CD4-positive, CD25-positive, alpha-beta regulatory T cell (primary cell): ENCODE data around the gene ISCU. TPM values are rescaled to one million over a fixed set of nuclear protein-coding genes. Genes with fewer than 3 reads are reported as not detected.

Experiments
- ATAC-seq, 2 donors: fragments of 150-1000 bp; cut with Tn5 transposase; one replicate each; pipeline ENCODE4 v1.10.0; 2021; ENCODE audit warnings: low read depth in 2 of 2, moderate number of reproducible peaks in 2 of 2, moderate library complexity in 1 of 2
- DNase-seq, 3 donors: peaks; one replicate each; pipeline versions ENCODE4 v3.0.0 to v3.0.0-alpha.2; 2012 to 2022; ENCODE audit warnings: mixed read lengths in 1 of 3
- H3K27ac ChIP-seq: one replicate; pipeline ENCODE4 v1.7.0; 2013; ENCODE audit warnings: mild to moderate bottlenecking, low read length; ENCODE audit not compliant: insufficient read depth, poor library complexity, severe bottlenecking
- H3K27me3 ChIP-seq: one replicate; pipeline ENCODE4 v1.7.0; 2013; ENCODE audit warnings: low read length; ENCODE audit not compliant: control insufficient read depth, insufficient read depth
- H3K36me3 ChIP-seq: one replicate; pipeline ENCODE4 v1.7.0; 2013; ENCODE audit warnings: mild to moderate bottlenecking, low read length, moderate library complexity; ENCODE audit not compliant: control insufficient read depth, insufficient read depth
- H3K4me1 ChIP-seq: 2 replicates; pipeline ENCODE4 v1.7.0; 2013; ENCODE audit warnings: mild to moderate bottlenecking, low read length; ENCODE audit not compliant: insufficient read depth, control insufficient read depth, poor library complexity, severe bottlenecking
- H3K4me3 ChIP-seq: one replicate; pipeline ENCODE4 v1.7.0; 2013; ENCODE audit warnings: low read depth, mild to moderate bottlenecking, low read length, moderate library complexity
- H3K9me3 ChIP-seq, 2 experiments: 1 replicate in 1 of 2; 2 replicates in 1 of 2; pipeline ENCODE4 v1.7.0; 2013; ENCODE audit warnings: low read length in 2 of 2, mild to moderate bottlenecking in 1 of 2, moderate library complexity in 1 of 2; ENCODE audit not compliant: control insufficient read depth in 2 of 2
- H3K27ac Mint-ChIP-seq, 3 donors: one replicate each; pipeline ENCODE4 v1.8.0; 2020 to 2022; ENCODE audit warnings: mild to moderate bottlenecking in 3 of 3, mixed read lengths in 3 of 3, moderate library complexity in 2 of 3
- H3K27me3 Mint-ChIP-seq: one replicate; pipeline ENCODE4 v1.8.0; 2022; ENCODE audit warnings: mild to moderate bottlenecking, mixed read lengths
- H3K36me3 Mint-ChIP-seq: one replicate; pipeline ENCODE4 v1.8.0; 2020; ENCODE audit warnings: mixed read lengths
- H3K4me1 Mint-ChIP-seq, 4 donors: one replicate each; pipeline ENCODE4 v1.8.0; 2020 to 2022; ENCODE audit warnings: mixed read lengths in 4 of 4, mild to moderate bottlenecking in 1 of 4
- H3K4me3 Mint-ChIP-seq, 4 donors: one replicate each; pipeline ENCODE4 v1.8.0; 2020 to 2022; ENCODE audit warnings: mild to moderate bottlenecking in 4 of 4, mixed read lengths in 4 of 4, moderate library complexity in 3 of 4
- H3K9me3 Mint-ChIP-seq, 7 donors: one replicate each; pipeline ENCODE4 v1.8.0; 2020 to 2022; ENCODE audit warnings: mixed read lengths in 7 of 7, mild to moderate bottlenecking in 3 of 7, moderate library complexity in 2 of 7
- polyA plus RNA-seq, 4 donors: library from polyadenylated mRNA; unstranded; fragments of 300-500 nt; fragmentation: Illumina TruSeq; gene quantifications; one replicate each; pipeline ENCODE4 v1.2.3, GENCODE V29; 2021
- total RNA-seq: library from RNA; stranded (reverse); gene quantifications from one replicate; pipeline ENCODE4 v1.2.3, GENCODE V29; 2022

The ISCU gene
- total and polyA plus RNA-seq, 5 donors from 2014 or later, result 173 to 295 (median 259) TPM

DNA sequence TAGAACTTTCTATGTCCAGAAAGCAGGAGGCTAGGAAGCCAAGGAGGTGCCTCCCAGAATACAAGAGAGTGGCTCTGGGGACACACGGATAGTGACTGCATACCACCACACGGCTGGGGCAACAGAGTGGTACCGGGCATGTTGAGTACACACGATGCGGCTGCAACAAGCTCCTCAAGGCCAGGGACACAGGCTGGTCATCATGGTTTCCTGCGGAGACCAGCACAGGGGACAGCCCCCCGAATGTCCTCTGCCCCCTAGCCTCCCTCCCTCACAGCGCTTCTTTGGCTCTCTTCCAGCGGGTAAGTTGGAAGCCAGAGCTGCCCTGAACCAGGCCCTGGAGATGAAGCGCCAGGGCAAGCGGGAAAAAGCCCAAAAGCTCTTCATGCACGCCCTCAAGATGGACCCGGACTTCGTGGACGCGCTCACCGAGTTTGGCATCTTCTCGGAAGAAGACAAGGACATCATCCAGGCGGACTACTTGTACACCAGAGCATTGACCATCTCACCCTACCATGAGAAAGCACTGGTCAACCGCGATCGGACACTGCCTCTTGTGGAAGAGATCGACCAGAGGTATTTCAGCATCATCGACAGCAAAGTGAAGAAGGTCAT, 44.2 kb upstream of the ISCU start:
- peak overlapping the region in 3 of 4 donors; percentile 19 to 46 (median 23) for H3K4me3 Mint-ChIP-seq
- Histone ChIP-seq H3K4me1 (peaks cover 14% of the 10 kb centered on the region), H3K9me3 (no peaks in the 10 kb centered on the region), H3K27me3 (no peaks in the 10 kb centered on the region), H3K36me3 (peaks cover 46% of the 10 kb centered on the region), H3K4me3 (no peak overlapping the region), H3K27ac (no peak overlapping the region)
- H3K27me3 Mint-ChIP-seq, result no peaks in the 10 kb centered on the region
- H3K9me3 Mint-ChIP-seq, result no peaks in the 10 kb centered on the region
- no peak for ATAC-seq
- no peak for DNase-seq
- H3K36me3 Mint-ChIP-seq, result peaks cover 39% of the 10 kb centered on the region
- H3K27ac Mint-ChIP-seq, result peak overlapping the region in 1 of 3 donors; percentile 9
- peaks cover 9 to 29% (median 13%) of the 10 kb centered on the region in 4 donors for H3K4me1 Mint-ChIP-seq

DNA sequence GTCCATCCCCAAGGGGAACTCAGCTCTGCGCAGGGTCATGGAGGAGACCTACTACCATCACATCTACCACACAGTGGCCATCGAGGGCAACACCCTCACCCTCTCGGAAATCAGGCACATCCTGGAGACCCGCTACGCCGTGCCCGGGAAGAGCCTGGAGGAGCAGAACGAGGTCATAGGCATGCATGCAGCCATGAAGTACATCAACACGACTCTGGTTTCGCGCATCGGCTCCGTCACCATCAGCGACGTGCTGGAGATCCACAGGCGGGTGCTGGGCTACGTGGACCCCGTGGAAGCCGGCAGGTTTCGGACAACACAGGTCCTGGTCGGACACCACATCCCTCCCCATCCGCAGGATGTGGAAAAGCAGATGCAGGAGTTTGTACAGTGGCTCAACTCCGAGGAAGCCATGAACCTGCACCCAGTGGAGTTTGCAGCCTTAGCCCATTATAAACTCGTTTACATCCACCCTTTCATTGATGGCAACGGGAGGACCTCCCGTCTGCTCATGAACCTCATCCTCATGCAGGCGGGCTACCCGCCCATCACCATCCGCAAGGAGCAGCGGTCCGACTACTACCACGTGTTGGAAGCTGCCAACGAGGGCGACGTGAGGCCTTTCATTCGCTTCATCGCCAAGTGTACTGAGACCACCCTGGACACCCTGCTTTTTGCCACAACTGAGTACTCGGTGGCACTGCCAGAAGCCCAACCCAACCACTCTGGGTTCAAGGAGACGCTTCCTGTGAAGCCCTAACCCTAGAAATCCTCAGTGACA, 43.5 kb upstream of the ISCU start:
- Histone ChIP-seq H3K9me3 (no peaks in the 10 kb centered on the region), H3K27ac (no peak overlapping the region), H3K27me3 (no peaks in the 10 kb centered on the region), H3K36me3 (peaks cover 53% of the 10 kb centered on the region), H3K4me1 (peaks cover 14% of the 10 kb centered on the region), H3K4me3 (no peak overlapping the region)
- ATAC-seq, result no peak
- Mint-ChIP-seq H3K36me3 (peaks cover 46% of the 10 kb centered on the region), H3K27me3 (no peaks in the 10 kb centered on the region), H3K9me3 (no peaks in the 10 kb centered on the region), H3K4me1 (peaks cover 9 to 27% (median 13%) of the 10 kb centered on the region in 4 donors), H3K4me3 (peak overlapping the region in 3 of 4 donors; percentile 19 to 46 (median 23)), H3K27ac (peak overlapping the region in 1 of 3 donors; percentile 26)
- no peak for DNase-seq

DNA sequence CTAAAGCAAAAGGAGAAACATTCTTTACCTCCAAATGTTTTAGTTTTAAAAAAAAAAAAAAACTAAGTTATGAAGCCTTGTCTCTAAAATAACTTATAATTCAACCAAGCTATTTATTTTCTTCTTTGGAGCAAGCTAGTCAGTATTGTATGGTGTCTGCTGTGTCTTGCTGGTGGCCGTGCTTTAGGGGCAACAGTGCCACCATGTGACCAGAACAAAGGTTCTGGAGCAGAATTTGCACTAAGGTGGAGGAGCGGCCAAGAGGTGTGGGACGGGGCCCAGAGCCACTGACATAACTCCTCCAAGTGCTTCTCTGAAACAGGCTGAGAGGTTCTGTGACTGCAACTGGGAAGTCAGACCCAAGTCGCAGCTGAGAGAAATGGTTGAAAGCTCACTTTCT, 42.8 kb upstream of the ISCU start:
- peak overlapping the region in 2 of 3 donors; percentile 26 to 86 for H3K27ac Mint-ChIP-seq
- no peaks in the 10 kb centered on the region for H3K27me3 ChIP-seq
- no peak for DNase-seq

DNA sequence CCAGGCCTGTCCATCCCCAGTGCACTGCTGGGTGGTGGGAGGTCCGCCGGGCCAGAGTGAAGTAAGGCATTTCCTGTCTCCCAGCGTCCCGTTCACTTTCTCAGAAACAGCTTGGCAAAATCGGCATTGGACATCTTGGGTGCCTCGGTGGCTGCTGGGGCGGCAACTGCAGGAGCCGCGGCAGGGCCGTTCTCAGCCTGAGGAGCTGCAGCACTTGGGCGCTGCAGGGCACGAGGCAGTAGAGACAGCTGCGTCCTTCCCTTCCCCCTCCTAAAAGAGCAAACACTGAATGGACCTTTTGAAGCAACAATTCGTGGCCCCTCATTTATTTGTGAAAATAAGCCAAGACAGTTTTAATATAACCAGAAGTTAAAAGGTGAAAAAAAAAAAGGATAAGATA, 39.0 kb upstream of the ISCU start:
- peak overlapping the region in 1 of 3 donors; percentile 11 for H3K27ac Mint-ChIP-seq

More for the DNA sequence above, 42.8 kb upstream of the ISCU start:
- Histone ChIP-seq H3K4me1 (peaks cover 13% of the 10 kb centered on the region), H3K36me3 (peaks cover 60% of the 10 kb centered on the region), H3K27ac (no peak overlapping the region), H3K4me3 (no peak overlapping the region), H3K9me3 (no peaks in the 10 kb centered on the region)
- Mint-ChIP-seq H3K27me3 (no peaks in the 10 kb centered on the region), H3K4me1 (peaks cover 9 to 23% (median 11%) of the 10 kb centered on the region in 4 donors), H3K4me3 (peak overlapping the region in 1 of 4 donors; percentile 51), H3K36me3 (peaks cover 50% of the 10 kb centered on the region), H3K9me3 (no peaks in the 10 kb centered on the region)
- ATAC-seq, result no peak

DNA sequence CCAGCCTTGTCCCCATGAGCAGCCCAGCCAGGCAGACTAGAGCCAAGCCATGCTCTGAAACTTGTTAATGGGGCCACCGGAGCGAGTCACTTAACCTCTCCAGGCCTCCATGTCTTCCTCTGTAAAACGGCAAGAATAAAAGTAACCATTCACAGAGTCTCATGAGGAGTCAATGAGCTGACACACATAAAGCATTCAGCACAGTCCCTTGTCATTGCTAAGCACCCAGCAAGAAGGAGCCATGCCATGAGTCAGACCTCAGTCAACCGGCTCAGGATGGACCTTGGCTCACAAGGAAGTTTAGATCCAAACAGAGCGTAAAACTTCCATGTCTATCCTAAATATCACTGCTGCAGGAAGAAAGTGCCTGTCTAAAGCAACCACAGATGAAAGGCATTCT, 36.7 kb upstream of the ISCU start:
- Mint-ChIP-seq H3K27ac (no peak overlapping the region), H3K4me1 (peaks cover 0 to 9% (median 5%) of the 10 kb centered on the region in 4 donors), H3K4me3 (no peak overlapping the region), H3K27me3 (no peaks in the 10 kb centered on the region), H3K36me3 (peaks cover 62% of the 10 kb centered on the region), H3K9me3 (no peaks in the 10 kb centered on the region)
- Histone ChIP-seq H3K27ac (no peak overlapping the region), H3K9me3 (no peaks in the 10 kb centered on the region), H3K4me1 (no peaks in the 10 kb centered on the region), H3K4me3 (no peak overlapping the region), H3K27me3 (no peaks in the 10 kb centered on the region), H3K36me3 (peaks cover 98% of the 10 kb centered on the region)
- ATAC-seq, result no peak
- no peak for DNase-seq

More for the DNA sequence above, 39.0 kb upstream of the ISCU start:
- no peak for ATAC-seq
- DNase-seq, result no peak
- Histone ChIP-seq H3K4me1 (no peaks in the 10 kb centered on the region), H3K4me3 (no peak overlapping the region), H3K27me3 (no peaks in the 10 kb centered on the region), H3K27ac (no peak overlapping the region), H3K36me3 (peaks cover 97% of the 10 kb centered on the region), H3K9me3 (no peaks in the 10 kb centered on the region)
- H3K9me3 Mint-ChIP-seq, result no peaks in the 10 kb centered on the region
- peaks cover 61% of the 10 kb centered on the region for H3K36me3 Mint-ChIP-seq
- no peak overlapping the region for H3K4me3 Mint-ChIP-seq
- peaks cover 3 to 9% (median 5%) of the 10 kb centered on the region in 4 donors for H3K4me1 Mint-ChIP-seq
- H3K27me3 Mint-ChIP-seq, result no peaks in the 10 kb centered on the region

DNA sequence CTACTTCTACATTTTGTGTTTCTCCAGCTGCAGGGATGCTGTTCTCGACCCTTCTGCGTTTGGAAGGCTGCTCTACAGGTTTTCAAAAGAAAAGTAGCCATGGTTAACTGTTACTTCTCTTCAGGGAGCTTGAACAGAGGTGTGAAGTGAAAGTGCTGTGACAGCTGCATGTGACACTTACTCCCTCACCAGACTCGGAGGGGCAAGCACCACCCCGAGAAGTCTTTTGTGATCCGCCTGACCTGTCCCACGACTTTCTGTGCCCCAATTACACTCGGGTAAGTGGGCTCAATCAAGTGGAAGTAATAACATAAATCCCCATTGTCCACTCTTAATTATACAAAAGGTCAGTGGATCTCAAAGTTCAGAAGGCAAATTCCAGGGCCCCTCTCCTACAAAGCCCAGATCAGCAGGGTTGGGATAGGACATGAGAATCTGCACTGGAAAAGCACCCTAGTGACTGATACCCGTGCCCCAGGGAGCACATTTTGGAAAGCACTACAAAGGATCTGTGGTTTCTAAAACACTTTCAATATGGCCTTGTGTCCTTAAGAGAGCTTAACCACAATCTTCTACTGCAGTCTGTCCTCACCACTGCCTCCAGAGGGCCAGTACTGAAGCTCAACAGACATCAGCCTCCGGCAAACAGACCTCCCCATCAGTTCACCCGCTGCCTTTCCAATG, 35.8 kb upstream of the ISCU start:
- no peaks in the 10 kb centered on the region for H3K9me3 ChIP-seq
- no peaks in the 10 kb centered on the region for H3K27me3 ChIP-seq
- Mint-ChIP-seq H3K27ac (peak overlapping the region; percentile 54 to 86 (median 75)), H3K9me3 (no peaks in the 10 kb centered on the region), H3K27me3 (no peaks in the 10 kb centered on the region), H3K36me3 (peaks cover 56% of the 10 kb centered on the region), H3K4me1 (peaks cover 0 to 9% (median 3%) of the 10 kb centered on the region in 4 donors), H3K4me3 (no peak overlapping the region)
- no peak for DNase-seq
- no peak overlapping the region for H3K4me3 ChIP-seq
- H3K36me3 ChIP-seq, result peaks cover 97% of the 10 kb centered on the region
- ATAC-seq, result no peak
- H3K4me1 ChIP-seq, result no peaks in the 10 kb centered on the region
- no peak overlapping the region for H3K27ac ChIP-seq

DNA sequence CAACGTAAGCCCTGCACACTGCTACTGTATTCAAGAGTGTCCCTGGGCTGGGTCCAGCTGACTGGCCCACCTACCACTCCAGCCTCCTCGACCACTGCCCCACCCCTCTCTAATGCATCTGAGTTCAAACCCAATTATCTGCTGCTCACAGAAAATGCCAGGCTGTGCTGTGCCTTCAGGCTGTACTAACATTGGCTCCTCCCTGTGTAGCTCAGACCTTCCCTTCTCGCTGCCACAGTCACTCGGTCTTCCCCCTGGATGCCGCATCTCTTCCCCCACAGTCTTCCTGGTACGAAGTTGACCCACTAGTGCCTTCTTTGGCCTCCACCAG, 35.3 kb upstream of the ISCU start:
- H3K27ac Mint-ChIP-seq, result peak overlapping the region; percentile 54 to 86 (median 75)

More for the DNA sequence above, 35.3 kb upstream of the ISCU start:
- Histone ChIP-seq H3K4me1 (no peaks in the 10 kb centered on the region), H3K9me3 (no peaks in the 10 kb centered on the region), H3K27me3 (no peaks in the 10 kb centered on the region), H3K4me3 (no peak overlapping the region), H3K36me3 (peaks cover 97% of the 10 kb centered on the region), H3K27ac (no peak overlapping the region)
- H3K27me3 Mint-ChIP-seq, result no peaks in the 10 kb centered on the region
- no peaks in the 10 kb centered on the region for H3K9me3 Mint-ChIP-seq
- H3K4me1 Mint-ChIP-seq, result peaks cover 0 to 9% (median 3%) of the 10 kb centered on the region in 4 donors
- peaks cover 51% of the 10 kb centered on the region for H3K36me3 Mint-ChIP-seq
- ATAC-seq, result no peak
- no peak for DNase-seq
- H3K4me3 Mint-ChIP-seq, result peak overlapping the region in 1 of 4 donors; percentile 48
